Kidney (tissue), 14 donors: Measurements from ENCODE around the gene PRKN. TPM values are rescaled to one million over a fixed set of nuclear protein-coding genes. Genes with fewer than 3 reads are reported as not detected.

Experiments
- DNase-seq, 5 donors: peaks; one replicate each; pipeline ENCODE4 v3.0.0-alpha.2; 2013 to 2020
- FAIRE-seq: peaks from 2 replicates; lab custom pipeline; 2012; peaks lifted over from hg19 to GRCh38; lab: Jason Lieb, UNC
- H3K27ac ChIP-seq, 2 donors: one replicate each; pipeline ENCODE4 v1.7.0; 2013; ENCODE audit warnings: low read depth in 2 of 2, low read length in 2 of 2, inconsistent platforms in 1 of 2
- H3K27me3 ChIP-seq: one replicate; pipeline ENCODE4 v1.7.1; 2013; ENCODE audit warnings: low read length, inconsistent platforms; ENCODE audit not compliant: control insufficient read depth, insufficient read depth
- H3K36me3 ChIP-seq, 3 donors: one replicate each; pipeline versions ENCODE4 v1.7.0 to v1.7.1; 2013; ENCODE audit warnings: low read length in 3 of 3, control low read depth in 1 of 3, inconsistent platforms in 1 of 3; ENCODE audit not compliant: insufficient read depth in 3 of 3, control insufficient read depth in 2 of 3
- H3K4me1 ChIP-seq, 3 donors: one replicate each; pipeline versions ENCODE4 v1.7.0 to v1.7.1; 2013; ENCODE audit warnings: low read length in 3 of 3, inconsistent platforms in 1 of 3, low read depth in 1 of 3; ENCODE audit not compliant: control insufficient read depth in 2 of 3, insufficient read depth in 2 of 3
- H3K4me3 ChIP-seq, 3 donors: one replicate each; pipeline versions ENCODE4 v1.7.0 to v1.8.1; 2013; ENCODE audit warnings: low read length in 3 of 3, control low read depth in 1 of 3, inconsistent platforms in 1 of 3
- H3K9ac ChIP-seq, 3 donors: one replicate each; pipeline versions ENCODE4 v1.7.0 to v1.7.1; 2013; ENCODE audit warnings: low read length in 3 of 3, control low read depth in 1 of 3, inconsistent platforms in 1 of 3
- H3K9me3 ChIP-seq, 3 donors: one replicate each; pipeline versions ENCODE4 v1.7.0 to v1.7.1; 2013; ENCODE audit warnings: low read length in 3 of 3, control low read depth in 1 of 3, inconsistent platforms in 1 of 3; ENCODE audit not compliant: control insufficient read depth in 2 of 3, insufficient read depth in 1 of 3
- CTCF ChIP-seq: IDR thresholded peaks from 3 replicates; pipeline ENCODE4 v1.5.1; 2012; ENCODE audit warnings: mild to moderate bottlenecking, moderate library complexity, borderline replicate concordance; ENCODE audit not compliant: insufficient read depth; ENCODE audit errors: extremely low read depth
- intact Hi-C: fragments of 100-400 bp; cut with DNase I; formaldehyde crosslinking; loops from one replicate; pipeline ENCODE4 v1.11.1; 2022
- polyA plus RNA-seq: library from polyadenylated mRNA; stranded (reverse); fragments of 350-450 nt; fragmentation: Illumina TruSeq; extraction: RNeasy Lipid Tissue Mini Kit (QIAGEN cat#74804); gene quantifications from one replicate; pipeline ENCODE4 v1.2.3, GENCODE V29; 2014; ENCODE audit warnings: low read depth, low replicate concordance; ENCODE audit not compliant: insufficient read depth
- total RNA-seq: library from RNA; stranded (reverse); fragmentation: NEBNext Ultra II Directional; extraction: Animal tissue kit (Norgen Biotek cat#: 25700); gene quantifications from one replicate; pipeline ENCODE4 v1.2.1, GENCODE V29; 2021
- donor health status: control.
- donor health status: control.
- donor health status: control.
- donor health status: control.
- donor health status: control.
- donor health status: DM: yes; HTN: yes; CAD: no.
- donor health status: Normal renal cell carcinoma (clear cell type).

Gene PRKN
- total and polyA plus RNA-seq, 2 donors from 2014 or later: 8.6 to 10.4 TPM

DNA sequence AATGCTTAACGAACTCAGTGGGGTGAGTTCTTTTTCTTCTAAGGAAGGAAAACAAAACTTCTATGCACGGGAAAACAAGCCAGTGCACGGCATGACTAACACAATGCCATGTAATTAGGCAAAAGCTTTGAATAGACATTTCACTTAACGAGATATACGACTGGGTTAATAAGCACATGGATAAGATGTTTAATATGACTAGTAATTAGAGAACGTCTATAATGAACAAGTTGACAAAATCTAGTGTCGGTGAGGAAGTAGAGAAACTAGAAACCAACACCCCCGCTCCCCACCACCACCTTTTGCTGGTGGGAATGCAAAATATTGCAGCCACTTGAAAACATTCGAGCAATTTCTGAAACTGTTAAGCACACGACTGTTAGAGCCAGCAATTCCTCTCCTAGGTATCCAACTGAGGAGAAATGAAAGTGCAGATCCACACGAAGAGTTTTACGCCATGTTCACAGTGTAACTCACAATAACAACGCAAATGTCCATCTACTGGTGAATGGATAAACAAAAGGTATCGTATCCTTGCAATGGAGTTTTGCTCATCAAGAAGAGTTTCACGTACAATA, 808.8 kb downstream of the PRKN start:
- FAIRE-seq (no peak), DNase-seq (peak in 1 of 5 donors; percentile 3)
- H3K36me3 ChIP-seq: no peaks in the 10 kb centered on the region
- no peaks in the 10 kb centered on the region for H3K27me3 ChIP-seq
- H3K9ac ChIP-seq: no peak overlapping the region
- no peaks in the 10 kb centered on the region for H3K9me3 ChIP-seq
- no peak overlapping the region for H3K27ac ChIP-seq
- H3K4me3 ChIP-seq: no peak overlapping the region
- intact Hi-C loops: no loop called here
- no peak for TF ChIP-seq CTCF
- H3K4me1 ChIP-seq: no peaks in the 10 kb centered on the region

- no peaks in the 10 kb centered on the region for H3K4me1 ChIP-seq
- no peak for TF ChIP-seq CTCF
- H3K27ac ChIP-seq: no peak overlapping the region
- H3K27me3 ChIP-seq: no peaks in the 10 kb centered on the region
- DNase-seq: no peak
- H3K9me3 ChIP-seq: no peaks in the 10 kb centered on the region
- H3K9ac ChIP-seq: no peak overlapping the region
- FAIRE-seq: no peak
- intact Hi-C loops: no loop called here
- H3K4me3 ChIP-seq: no peak overlapping the region
- no peaks in the 10 kb centered on the region for H3K36me3 ChIP-seq
Observed at GRCh38 chr6:161918109-161918531, 809.4 kb downstream of the PRKN start.

- H3K36me3 ChIP-seq: no peaks in the 10 kb centered on the region
- H3K4me3 ChIP-seq: no peak overlapping the region
- FAIRE-seq (no peak), DNase-seq (no peak)
- H3K9ac ChIP-seq: no peak overlapping the region
- H3K9me3 ChIP-seq: no peaks in the 10 kb centered on the region
- no peak for TF ChIP-seq CTCF
- no peaks in the 10 kb centered on the region for H3K27me3 ChIP-seq
- intact Hi-C loops: no loop called here
- no peaks in the 10 kb centered on the region for H3K4me1 ChIP-seq
- no peak overlapping the region for H3K27ac ChIP-seq
Observed at GRCh38 chr6:161917645-161918044, 809.9 kb downstream of the PRKN start.
